SK-N-MC (cell line): Measurements from ENCODE around the gene VIPR2.

Experiments
- DNase-seq: peaks from one replicate; pipeline ENCODE4 v3.0.0-alpha.2; 2011; ENCODE audit warnings: low read depth, low spot score
- H3K27ac ChIP-seq: fragments of 200-600 bp; sonication (generic); 2 replicates; pipeline ENCODE4 v1.5.1; 2016; ENCODE audit warnings: mixed run types
- H3K36me3 ChIP-seq: fragments of 200-600 bp; sonication (generic); 2 replicates; pipeline ENCODE4 v1.6.1; 2017; ENCODE audit warnings: antibody characterized with exemption, low read length, mixed read lengths; ENCODE audit not compliant: insufficient read depth
- H3K4me3 ChIP-seq: fragments of 200-600 bp; sonication (generic); 2 replicates; pipeline ENCODE4 v1.5.1; 2016
- H3K9ac ChIP-seq: fragments of 200-600 bp; sonication (generic); 2 replicates; pipeline ENCODE4 v1.8.0; 2017; ENCODE audit warnings: mixed run types, mixed read lengths; ENCODE audit not compliant: insufficient read length
- H3K9me3 ChIP-seq: fragments of 200-600 bp; sonication (generic); 2 replicates; pipeline ENCODE4 v1.6.1; 2017; ENCODE audit warnings: low read depth, mild to moderate bottlenecking, antibody characterized with exemption, low read length, moderate library complexity, mixed read lengths
- EZH2 ChIP-seq: fragments of 200-600 bp; sonication (generic); IDR thresholded peaks from one replicate; pipeline ENCODE4 v1.6.1; 2017; ENCODE audit warnings: antibody characterized with exemption
- FOXP2 ChIP-seq: optimal IDR thresholded peaks from 2 replicates; pipeline ENCODE3; 2011; ENCODE audit warnings: mild to moderate bottlenecking, moderate library complexity; ENCODE audit not compliant: insufficient read depth; ENCODE audit errors: extremely low read length, control extremely low read depth
- POLR2AphosphoS5 ChIP-seq: IDR thresholded peaks from 2 replicates; pipeline ENCODE4 v1.6.1; 2012; ENCODE audit warnings: mild to moderate bottlenecking, low read depth, low read length, borderline replicate concordance

VIPR2 gene

GRCh38 chr7:159013181-159013690, 131.4 kb downstream of the VIPR2 start:
- TF ChIP-seq FOXP2, result no peak
- TF ChIP-seq POLR2AphosphoS5, result no peak
- no peak for TF ChIP-seq EZH2
- no peak overlapping the region for H3K4me3 ChIP-seq
- H3K9me3 ChIP-seq, result no peaks in the 10 kb centered on the region
- no peak overlapping the region for H3K27ac ChIP-seq
- H3K9ac ChIP-seq, result no peak overlapping the region
- DNase-seq, result no peak
- H3K36me3 ChIP-seq, result no peaks in the 10 kb centered on the region

- no peak for DNase-seq
- Histone ChIP-seq H3K36me3 (no peaks in the 10 kb centered on the region), H3K9ac (no peak overlapping the region), H3K27ac (no peak overlapping the region), H3K9me3 (no peaks in the 10 kb centered on the region), H3K4me3 (no peak overlapping the region)
- TF ChIP-seq FOXP2 (no peak), EZH2 (no peak), POLR2AphosphoS5 (no peak)
These were observed 132.2 kb downstream of the VIPR2 start for GRCh38 chr7:159012353-159013069.

GRCh38 chr7:159011722-159012022, 133.0 kb downstream of the VIPR2 start:
- H3K36me3 ChIP-seq, result no peaks in the 10 kb centered on the region
- no peak for DNase-seq
- H3K27ac ChIP-seq, result no peak overlapping the region
- H3K9ac ChIP-seq, result no peak overlapping the region
- no peak overlapping the region for H3K4me3 ChIP-seq
- H3K9me3 ChIP-seq, result no peaks in the 10 kb centered on the region
- TF ChIP-seq POLR2AphosphoS5 (no peak), FOXP2 (no peak), EZH2 (no peak)

GRCh38 chr7:159010937-159011721, 133.5 kb downstream of the VIPR2 start:
- Histone ChIP-seq H3K27ac (no peak overlapping the region), H3K36me3 (no peaks in the 10 kb centered on the region), H3K9ac (no peak overlapping the region), H3K4me3 (no peak overlapping the region), H3K9me3 (no peaks in the 10 kb centered on the region)
- TF ChIP-seq EZH2, result no peak
- TF ChIP-seq POLR2AphosphoS5, result no peak
- no peak for TF ChIP-seq FOXP2
- DNase-seq, result no peak

GRCh38 chr7:159010411-159010810, 134.3 kb downstream of the VIPR2 start:
- no peaks in the 10 kb centered on the region for H3K9me3 ChIP-seq
- TF ChIP-seq EZH2 (no peak), FOXP2 (no peak), POLR2AphosphoS5 (no peak)
- H3K36me3 ChIP-seq, result no peaks in the 10 kb centered on the region
- H3K4me3 ChIP-seq, result no peak overlapping the region
- H3K27ac ChIP-seq, result no peak overlapping the region
- no peak overlapping the region for H3K9ac ChIP-seq
- DNase-seq, result no peak

GRCh38 chr7:159009951-159010350, 134.7 kb downstream of the VIPR2 start:
- Histone ChIP-seq H3K9me3 (no peaks in the 10 kb centered on the region), H3K9ac (no peak overlapping the region), H3K4me3 (no peak overlapping the region), H3K27ac (no peak overlapping the region), H3K36me3 (no peaks in the 10 kb centered on the region)
- no peak for TF ChIP-seq EZH2
- no peak for TF ChIP-seq FOXP2
- no peak for TF ChIP-seq POLR2AphosphoS5
- DNase-seq, result no peak

GRCh38 chr7:159008417-159008816, 136.2 kb downstream of the VIPR2 start:
- Histone ChIP-seq H3K4me3 (no peak overlapping the region), H3K36me3 (no peaks in the 10 kb centered on the region), H3K27ac (no peak overlapping the region), H3K9me3 (no peaks in the 10 kb centered on the region), H3K9ac (no peak overlapping the region)
- TF ChIP-seq EZH2 (no peak), POLR2AphosphoS5 (no peak), FOXP2 (no peak)
- DNase-seq, result no peak

- H3K9me3 ChIP-seq, result no peaks in the 10 kb centered on the region
- H3K9ac ChIP-seq, result no peak overlapping the region
- no peak overlapping the region for H3K27ac ChIP-seq
- DNase-seq, result no peak
- no peak for TF ChIP-seq POLR2AphosphoS5
- no peak for TF ChIP-seq FOXP2
- TF ChIP-seq EZH2, result no peak
- H3K36me3 ChIP-seq, result no peaks in the 10 kb centered on the region
- no peak overlapping the region for H3K4me3 ChIP-seq
These were observed 136.7 kb downstream of the VIPR2 start for GRCh38 chr7:159007996-159008389.
